GM23338 (cell line): ENCODE measurements around the gene ZNF581.

Experiments
- CREB1 ChIP-seq: fragments of 250-450 bp; sonication (Bioruptor Pico); IDR thresholded peaks from 2 replicates; pipeline ENCODE4 v1.5.0; 2020; ENCODE audit warnings: low read depth, mild to moderate bottlenecking, moderate library complexity
- EZH2 ChIP-seq: fragments of 200-600 bp; sonication (generic); IDR thresholded peaks from one replicate; pipeline ENCODE4 v1.8.0; 2017; ENCODE audit warnings: antibody characterized with exemption, mild to moderate bottlenecking, low read depth; ENCODE audit not compliant: unreplicated experiment
- EZH2phosphoT487 ChIP-seq: fragments of 200-600 bp; sonication (generic); IDR thresholded peaks from one replicate; pipeline ENCODE4 v1.8.1; 2018; ENCODE audit warnings: antibody characterized with exemption; ENCODE audit not compliant: unreplicated experiment
- JUNB ChIP-seq: IDR thresholded peaks from one replicate; pipeline ENCODE4 v1.6.1; 2016; ENCODE audit warnings: antibody characterized with exemption; ENCODE audit not compliant: unreplicated experiment
- NANOG ChIP-seq: IDR thresholded peaks from 2 replicates; pipeline ENCODE4 v1.6.1; 2016; ENCODE audit warnings: antibody characterized with exemption, borderline replicate concordance
- POLR2AphosphoS5 ChIP-seq: IDR thresholded peaks from 2 replicates; pipeline ENCODE4 v1.6.1; 2016; ENCODE audit warnings: antibody characterized with exemption, low read depth
- ZNF331 ChIP-seq: fragments of 250-450 bp; sonication (Bioruptor Pico); IDR thresholded peaks from 2 replicates; pipeline ENCODE4 v1.5.0; 2020; ENCODE audit warnings: low read depth, mild to moderate bottlenecking, moderate library complexity
- TF ChIP-seq, protein P1 (sequence below): IDR thresholded peaks from one replicate; pipeline ENCODE4 v1.6.1; 2018; ENCODE audit warnings: antibody characterized with exemption; ENCODE audit not compliant: unreplicated experiment
- TF ChIP-seq, protein P2 (sequence below), 2 experiments: fragments of 200-600 bp in 1 of 2; sonication (generic) in 1 of 2; conservative IDR thresholded peaks; 2 replicates each; pipeline versions ENCODE4 v1.5.1 to v1.6.1; 2016 to 2017; ENCODE audit warnings: antibody characterized with exemption in 2 of 2, low read depth in 2 of 2, mild to moderate bottlenecking in 2 of 2, moderate library complexity in 1 of 2

DNA sequence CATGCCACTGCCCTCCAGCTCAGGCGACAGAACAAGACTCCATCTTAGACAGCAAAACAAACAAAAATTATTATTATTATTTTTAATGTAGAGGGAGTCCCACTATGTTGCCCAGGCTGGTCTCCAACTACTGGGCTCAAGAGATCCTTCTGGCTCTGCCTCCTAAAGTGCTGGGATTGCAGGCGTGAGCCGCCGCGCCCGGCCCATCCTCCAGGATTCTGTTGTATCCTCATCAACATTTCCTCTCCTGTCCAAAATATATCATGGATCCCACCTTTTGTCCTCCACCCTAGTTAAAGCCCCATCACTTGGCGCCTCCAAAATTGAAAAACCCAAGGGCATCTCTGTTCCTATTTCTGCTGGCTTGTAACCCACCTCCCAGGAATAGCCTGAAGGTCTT is 20.3 kb upstream of the ZNF581 start:
- TF ChIP-seq EZH2phosphoT487 (no peak), EZH2 (no peak), POLR2AphosphoS5 (no peak), CREB1 (CRISPR knock-in tag) (no peak), JUNB (no peak), NANOG (no peak), ZNF331 (CRISPR knock-in tag) (no peak)
- TF ChIP-seq, protein P1, sequence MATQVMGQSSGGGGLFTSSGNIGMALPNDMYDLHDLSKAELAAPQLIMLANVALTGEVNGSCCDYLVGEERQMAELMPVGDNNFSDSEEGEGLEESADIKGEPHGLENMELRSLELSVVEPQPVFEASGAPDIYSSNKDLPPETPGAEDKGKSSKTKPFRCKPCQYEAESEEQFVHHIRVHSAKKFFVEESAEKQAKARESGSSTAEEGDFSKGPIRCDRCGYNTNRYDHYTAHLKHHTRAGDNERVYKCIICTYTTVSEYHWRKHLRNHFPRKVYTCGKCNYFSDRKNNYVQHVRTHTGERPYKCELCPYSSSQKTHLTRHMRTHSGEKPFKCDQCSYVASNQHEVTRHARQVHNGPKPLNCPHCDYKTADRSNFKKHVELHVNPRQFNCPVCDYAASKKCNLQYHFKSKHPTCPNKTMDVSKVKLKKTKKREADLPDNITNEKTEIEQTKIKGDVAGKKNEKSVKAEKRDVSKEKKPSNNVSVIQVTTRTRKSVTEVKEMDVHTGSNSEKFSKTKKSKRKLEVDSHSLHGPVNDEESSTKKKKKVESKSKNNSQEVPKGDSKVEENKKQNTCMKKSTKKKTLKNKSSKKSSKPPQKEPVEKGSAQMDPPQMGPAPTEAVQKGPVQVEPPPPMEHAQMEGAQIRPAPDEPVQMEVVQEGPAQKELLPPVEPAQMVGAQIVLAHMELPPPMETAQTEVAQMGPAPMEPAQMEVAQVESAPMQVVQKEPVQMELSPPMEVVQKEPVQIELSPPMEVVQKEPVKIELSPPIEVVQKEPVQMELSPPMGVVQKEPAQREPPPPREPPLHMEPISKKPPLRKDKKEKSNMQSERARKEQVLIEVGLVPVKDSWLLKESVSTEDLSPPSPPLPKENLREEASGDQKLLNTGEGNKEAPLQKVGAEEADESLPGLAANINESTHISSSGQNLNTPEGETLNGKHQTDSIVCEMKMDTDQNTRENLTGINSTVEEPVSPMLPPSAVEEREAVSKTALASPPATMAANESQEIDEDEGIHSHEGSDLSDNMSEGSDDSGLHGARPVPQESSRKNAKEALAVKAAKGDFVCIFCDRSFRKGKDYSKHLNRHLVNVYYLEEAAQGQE: no peak
- TF ChIP-seq, protein P2, sequence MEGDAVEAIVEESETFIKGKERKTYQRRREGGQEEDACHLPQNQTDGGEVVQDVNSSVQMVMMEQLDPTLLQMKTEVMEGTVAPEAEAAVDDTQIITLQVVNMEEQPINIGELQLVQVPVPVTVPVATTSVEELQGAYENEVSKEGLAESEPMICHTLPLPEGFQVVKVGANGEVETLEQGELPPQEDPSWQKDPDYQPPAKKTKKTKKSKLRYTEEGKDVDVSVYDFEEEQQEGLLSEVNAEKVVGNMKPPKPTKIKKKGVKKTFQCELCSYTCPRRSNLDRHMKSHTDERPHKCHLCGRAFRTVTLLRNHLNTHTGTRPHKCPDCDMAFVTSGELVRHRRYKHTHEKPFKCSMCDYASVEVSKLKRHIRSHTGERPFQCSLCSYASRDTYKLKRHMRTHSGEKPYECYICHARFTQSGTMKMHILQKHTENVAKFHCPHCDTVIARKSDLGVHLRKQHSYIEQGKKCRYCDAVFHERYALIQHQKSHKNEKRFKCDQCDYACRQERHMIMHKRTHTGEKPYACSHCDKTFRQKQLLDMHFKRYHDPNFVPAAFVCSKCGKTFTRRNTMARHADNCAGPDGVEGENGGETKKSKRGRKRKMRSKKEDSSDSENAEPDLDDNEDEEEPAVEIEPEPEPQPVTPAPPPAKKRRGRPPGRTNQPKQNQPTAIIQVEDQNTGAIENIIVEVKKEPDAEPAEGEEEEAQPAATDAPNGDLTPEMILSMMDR (conservative IDR thresholded peaks at IDR 0.05; ENCODE audit: low read depth in 2 of 2): no peak
